Smooth muscle cell (in vitro differentiated cells): ENCODE results near the gene TMEM89. TPM values are rescaled to one million over a fixed set of nuclear protein-coding genes. Genes with fewer than 3 reads are reported as not detected.

Experiments used
- DNase-seq: peaks from one replicate; lab custom pipeline; 2025; ENCODE audit not compliant: unreplicated experiment; lab: John Stamatoyannopoulos, UW
- H2AFZ ChIP-seq: fragments of 200-600 bp; sonication (generic); 2 replicates; pipeline ENCODE4 v1.6.0; 2016; ENCODE audit warnings: antibody characterized with exemption, low read depth, mild to moderate bottlenecking
- H3F3A ChIP-seq: fragments of 200-600 bp; sonication (generic); 2 replicates; pipeline ENCODE4 v1.6.0; 2017; ENCODE audit warnings: antibody characterized with exemption, low read depth
- H3K27ac ChIP-seq: fragments of 200-600 bp; sonication (generic); 2 replicates; pipeline ENCODE4 v1.5.1; 2016; ENCODE audit warnings: low read depth, mild to moderate bottlenecking
- H3K27me3 ChIP-seq: fragments of 200-600 bp; sonication (generic); 2 replicates; pipeline ENCODE4 v1.6.1; 2016; ENCODE audit warnings: low read depth, mild to moderate bottlenecking
- H3K36me3 ChIP-seq: fragments of 200-600 bp; sonication (generic); 2 replicates; pipeline ENCODE4 v1.5.1; 2016; ENCODE audit warnings: low read depth
- H3K4me1 ChIP-seq: fragments of 200-600 bp; sonication (generic); 2 replicates; pipeline ENCODE4 v1.5.1; 2016; ENCODE audit warnings: low read depth
- H3K4me2 ChIP-seq: fragments of 200-600 bp; sonication (generic); 2 replicates; pipeline ENCODE4 v1.6.0; 2016; ENCODE audit warnings: mild to moderate bottlenecking
- H3K4me3 ChIP-seq: fragments of 200-600 bp; sonication (generic); 2 replicates; pipeline ENCODE4 v1.5.1; 2016; ENCODE audit warnings: mild to moderate bottlenecking
- H3K79me2 ChIP-seq: fragments of 200-600 bp; sonication (generic); 2 replicates; pipeline ENCODE4 v1.6.0; 2016; ENCODE audit warnings: low read depth, mild to moderate bottlenecking
- H3K9ac ChIP-seq: fragments of 200-600 bp; sonication (generic); 2 replicates; pipeline ENCODE4 v1.6.0; 2016; ENCODE audit warnings: low read depth
- H3K9me3 ChIP-seq: fragments of 200-600 bp; sonication (generic); replicated peaks from 2 replicates; pipeline ENCODE4 v1.5.1; 2016; ENCODE audit warnings: low read depth
- H4K20me1 ChIP-seq: fragments of 200-600 bp; sonication (generic); 2 replicates; pipeline ENCODE4 v1.6.0; 2016; ENCODE audit warnings: low read depth
- CTCF ChIP-seq: fragments of 200-600 bp; sonication (generic); IDR thresholded peaks from 2 replicates; pipeline ENCODE4 v1.5.1; 2017; ENCODE audit warnings: borderline replicate concordance, mild to moderate bottlenecking, antibody characterized with exemption; ENCODE audit not compliant: insufficient read depth, poor library complexity, severe bottlenecking
- WGBS: methylation state at CpG from one replicate; pipeline ENCODE4 v1.1.7; 2016; ENCODE audit warnings: low lambda C conversion rate; 5-methylcytosine and 5-hydroxymethylcytosine counted together
- polyA plus RNA-seq: library from polyadenylated mRNA; unstranded; fragments of >200 nt; fragmentation: Nextera tagmentation; extraction: Ambion mirVana; gene quantifications from 2 replicates; pipeline ENCODE4 v1.2.1, GENCODE V29; 2016
- total RNA-seq: library from RNA; depleted of rRNA; stranded (reverse); fragments of >200 nt; gene quantifications from 2 replicates; pipeline ENCODE4 v1.2.3, GENCODE V29; 2014

Gene TMEM89
- total and polyA plus RNA-seq, 2 experiments from 2014 or later = 0.25 TPM; not detected in 1

- Histone ChIP-seq H3F3A (no peaks in the 10 kb centered on the region), H3K79me2 (peaks cover 6% of the 10 kb centered on the region), H2AFZ (no peak overlapping the region), H3K36me3 (no peaks in the 10 kb centered on the region), H3K9me3 (no peaks in the 10 kb centered on the region), H3K27ac (no peak overlapping the region), H3K4me1 (no peaks in the 10 kb centered on the region), H3K27me3 (no peaks in the 10 kb centered on the region), H4K20me1 (peaks cover 24% of the 10 kb centered on the region), H3K4me3 (no peak overlapping the region), H3K9ac (no peak overlapping the region), H3K4me2 (no peak overlapping the region)
- 98% methylated on average over 11 of the region's 12 CpGs for WGBS
- TF ChIP-seq CTCF = no peak
- no peak for DNase-seq
Observed at GRCh38 chr3:48630833-48631232, 9.3 kb upstream of the TMEM89 start.

GRCh38 chr3:48630407-48630806 lies 8.8 kb upstream of the TMEM89 start:
- Histone ChIP-seq H3K9me3 (no peaks in the 10 kb centered on the region), H3K9ac (no peak overlapping the region), H3K4me3 (no peak overlapping the region), H3K79me2 (peaks cover 6% of the 10 kb centered on the region), H3K4me1 (no peaks in the 10 kb centered on the region), H3F3A (no peaks in the 10 kb centered on the region), H2AFZ (no peak overlapping the region), H3K36me3 (no peaks in the 10 kb centered on the region), H3K27me3 (no peaks in the 10 kb centered on the region), H4K20me1 (peaks cover 24% of the 10 kb centered on the region), H3K27ac (no peak overlapping the region), H3K4me2 (no peak overlapping the region)
- no peak for TF ChIP-seq CTCF
- 94% methylated on average over 8 of the region's 8 CpGs for WGBS
- no peak for DNase-seq

- Histone ChIP-seq H3K36me3 (no peaks in the 10 kb centered on the region), H2AFZ (no peak overlapping the region)
- no peak for TF ChIP-seq CTCF
Observed at GRCh38 chr3:48629894-48630293, 8.3 kb upstream of the TMEM89 start.

GRCh38 chr3:48628277-48629017 lies 6.9 kb upstream of the TMEM89 start:
- no peak overlapping the region for H2AFZ ChIP-seq
- no peak overlapping the region for H3K27ac ChIP-seq
- H3K36me3 ChIP-seq = no peaks in the 10 kb centered on the region
- H3K79me2 ChIP-seq = no peaks in the 10 kb centered on the region
- H4K20me1 ChIP-seq = peaks cover 13% of the 10 kb centered on the region
- H3K9me3 ChIP-seq = no peaks in the 10 kb centered on the region
- H3F3A ChIP-seq = no peaks in the 10 kb centered on the region
- H3K4me3 ChIP-seq = no peak overlapping the region
- TF ChIP-seq CTCF = no peak
- no peaks in the 10 kb centered on the region for H3K4me1 ChIP-seq
- H3K4me2 ChIP-seq = no peak overlapping the region
- no peak overlapping the region for H3K9ac ChIP-seq
- H3K27me3 ChIP-seq = no peaks in the 10 kb centered on the region
- 97% methylated on average over 12 of the region's 13 CpGs for WGBS
- DNase-seq = no peak

More at GRCh38 chr3:48629894-48630293, 8.3 kb upstream of the TMEM89 start:
- H3K27ac ChIP-seq = no peak overlapping the region
- peaks cover 24% of the 10 kb centered on the region for H4K20me1 ChIP-seq
- no peaks in the 10 kb centered on the region for H3F3A ChIP-seq
- DNase-seq = no peak
- peaks cover 6% of the 10 kb centered on the region for H3K79me2 ChIP-seq
- no peaks in the 10 kb centered on the region for H3K27me3 ChIP-seq
- no peak overlapping the region for H3K4me3 ChIP-seq
- no peak overlapping the region for H3K4me2 ChIP-seq
- no peaks in the 10 kb centered on the region for H3K4me1 ChIP-seq
- no peak overlapping the region for H3K9ac ChIP-seq
- no peaks in the 10 kb centered on the region for H3K9me3 ChIP-seq
- WGBS = 92% methylated on average over 10 of the region's 12 CpGs
